ENCODE data around the gene STAT4. TPM values are rescaled to one million over a fixed set of nuclear protein-coding genes. Genes with fewer than 3 reads are reported as not detected.

The STAT4 gene
- total RNA-seq, 1 experiment from 2014 or later: 0.33 TPM

GRCh38 chr2:191150230-191150599, 579 bp downstream of the STAT4 start:
- no peaks in the 10 kb centered on the region for H3K9me3 Mint-ChIP-seq
- no peak overlapping the region for H3K27ac Mint-ChIP-seq
- DNase-seq: no peak
- WGBS (ENCODE audit: extremely low coverage, insufficient read length, low lambda C conversion rate): no CpG with 5 or more reads among the region's 10 CpGs
- Histone ChIP-seq H3K14ac (ENCODE audit: insufficient read depth, low read length) (no peak overlapping the region; the same call in 1 of the 2 replicates), H2BK12ac (ENCODE audit: insufficient read length, low read depth, low read length) (no peak overlapping the region), H4K91ac (ENCODE audit: insufficient read length, low read depth, low read length) (no peak overlapping the region), H3K4me2 (ENCODE audit: insufficient read depth, insufficient read length, low read length) (peak overlapping the region; percentile 71), H3K79me1 (ENCODE audit: insufficient read depth, low read depth, low read length, poor library complexity, severe bottlenecking) (no peaks in the 10 kb centered on the region), H2BK120ac (ENCODE audit: low read depth, low read length, poor library complexity, severe bottlenecking) (no peak overlapping the region), H2BK5ac (ENCODE audit: insufficient read length, low read length) (no peak overlapping the region), H3K79me2 (ENCODE audit: insufficient read depth, low read length) (no peaks in the 10 kb centered on the region), H3K9me3 (ENCODE audit: control insufficient read depth, low read depth, low read length) (no peaks in the 10 kb centered on the region), H3K23me2 (ENCODE audit: insufficient read length, low read depth, low read length, poor library complexity, severe bottlenecking) (peaks cover 9% of the 10 kb centered on the region), H4K8ac (replicated peaks; ENCODE audit: insufficient read length, low read depth, low read length) (no peak overlapping the region), H2AK5ac (ENCODE audit: insufficient read length, low read length) (no peak overlapping the region), H2BK20ac (ENCODE audit: low read depth, low read length, poor library complexity, severe bottlenecking) (no peak overlapping the region), H3K27me3 (ENCODE audit: insufficient read depth, low read length) (no peaks in the 10 kb centered on the region), H4K20me1 (ENCODE audit: control insufficient read depth, insufficient read depth, insufficient read length) (no peaks in the 10 kb centered on the region), H3K56ac (ENCODE audit: insufficient read length, low read depth, low read length) (no peak overlapping the region), H3K4ac (ENCODE audit: low read depth, low read length) (no peak overlapping the region), H3K9ac (ENCODE audit: extremely low read depth, insufficient read length, low read length) (peak overlapping the region; percentile 4), H3K18ac (ENCODE audit: insufficient read length, low read depth, low read length) (no peak overlapping the region), H2BK15ac (ENCODE audit: low read depth, low read length) (no peak overlapping the region), H3K4me1 (ENCODE audit: insufficient read depth, low read length) (no peaks in the 10 kb centered on the region; the same call in 1 of the 2 replicates), H2AFZ (ENCODE audit: low read length) (no peak overlapping the region), H3T11ph (ENCODE audit: low read length) (no peak overlapping the region), H3K27ac (ENCODE audit: insufficient read length, low read depth, low read length) (no peak overlapping the region), H4K5ac (ENCODE audit: insufficient read length, low read depth, low read length) (no peak overlapping the region), H3K23ac (ENCODE audit: insufficient read length, low read depth, low read length) (no peak overlapping the region)
- peak overlapping the region; percentile 69 to 81 for H3K4me3 Mint-ChIP-seq
- H3K36me3 Mint-ChIP-seq (ENCODE audit: insufficient read depth in 1 of 3, low read depth in 3 of 3): no peaks in the 10 kb centered on the region
- TF ChIP-seq, protein P1, sequence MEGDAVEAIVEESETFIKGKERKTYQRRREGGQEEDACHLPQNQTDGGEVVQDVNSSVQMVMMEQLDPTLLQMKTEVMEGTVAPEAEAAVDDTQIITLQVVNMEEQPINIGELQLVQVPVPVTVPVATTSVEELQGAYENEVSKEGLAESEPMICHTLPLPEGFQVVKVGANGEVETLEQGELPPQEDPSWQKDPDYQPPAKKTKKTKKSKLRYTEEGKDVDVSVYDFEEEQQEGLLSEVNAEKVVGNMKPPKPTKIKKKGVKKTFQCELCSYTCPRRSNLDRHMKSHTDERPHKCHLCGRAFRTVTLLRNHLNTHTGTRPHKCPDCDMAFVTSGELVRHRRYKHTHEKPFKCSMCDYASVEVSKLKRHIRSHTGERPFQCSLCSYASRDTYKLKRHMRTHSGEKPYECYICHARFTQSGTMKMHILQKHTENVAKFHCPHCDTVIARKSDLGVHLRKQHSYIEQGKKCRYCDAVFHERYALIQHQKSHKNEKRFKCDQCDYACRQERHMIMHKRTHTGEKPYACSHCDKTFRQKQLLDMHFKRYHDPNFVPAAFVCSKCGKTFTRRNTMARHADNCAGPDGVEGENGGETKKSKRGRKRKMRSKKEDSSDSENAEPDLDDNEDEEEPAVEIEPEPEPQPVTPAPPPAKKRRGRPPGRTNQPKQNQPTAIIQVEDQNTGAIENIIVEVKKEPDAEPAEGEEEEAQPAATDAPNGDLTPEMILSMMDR (conservative IDR thresholded peaks at IDR 0.05): no peak
- H3K27me3 Mint-ChIP-seq (ENCODE audit: low read depth): peaks cover 26% of the 10 kb centered on the region
- peaks cover 7 to 8% of the 10 kb centered on the region in 2 experiments for H3K4me1 Mint-ChIP-seq
